AG04450 (cell line): Measurements from ENCODE around the gene CUEDC1. TPM values are rescaled to one million over a fixed set of nuclear protein-coding genes. Genes with fewer than 3 reads are reported as not detected.

Source experiments
- CTCF ChIA-PET: fragments of 300-600, 350-600 bp; formaldehyde crosslinking; extraction: SDS; loops from one replicate; lab custom pipeline; 2022; ENCODE audit warnings: antibody characterized with exemption, inconsistent platforms; lab: Charles Lee
- POLR2A ChIA-PET: fragments of 350-600 bp; formaldehyde crosslinking; extraction: SDS; loops from one replicate; lab custom pipeline; 2021; ENCODE audit warnings: antibody characterized with exemption, inconsistent platforms; lab: Yijun Ruan, JAX
- DNase-seq: peaks from one replicate; pipeline ENCODE4 v3.0.0-alpha.2; 2011; ENCODE audit warnings: low read depth, low spot score
- H3K27ac ChIP-seq: one replicate; pipeline ENCODE4 v1.5.1; 2012; ENCODE audit warnings: low read depth, low read length, control low read depth
- H3K27me3 ChIP-seq: one replicate; pipeline ENCODE4 v1.6.0; 2012; ENCODE audit warnings: low read length; ENCODE audit not compliant: control insufficient read depth, insufficient read depth
- H3K4me3 ChIP-seq: 2 replicates; pipeline ENCODE4 v1.5.1; 2011; ENCODE audit warnings: mild to moderate bottlenecking, low read depth, low read length, control low read depth
- H3K9me3 ChIP-seq: 2 replicates; pipeline ENCODE4 v1.5.1; 2012; ENCODE audit warnings: low read length; ENCODE audit not compliant: control insufficient read depth, insufficient read depth
- CTCF ChIP-seq: IDR thresholded peaks from 2 replicates; pipeline ENCODE4 v1.5.1; 2011; ENCODE audit warnings: low read depth, low read length, control low read depth, inconsistent platforms
- polyA plus RNA-seq: library from polyadenylated mRNA; depleted of rRNA; stranded (reverse); fragments of >200 nt; gene quantifications from 2 replicates; pipeline ENCODE4 v1.2.3, GENCODE V29; 2011

CUEDC1 gene
- polyA plus RNA-seq, 1 experiment, result 21.6 TPM

- CTCF ChIA-PET, result interaction anchor here (0.9 to 11.1 kb wide), 10 partner anchors 9 to 168 kb away, joined by 3 to 661 read pairs (median 26); partner anchors contain the start of genes MRPS23 and VEZF1
- TF ChIP-seq CTCF, result no peak
- Histone ChIP-seq H3K27ac (no peak overlapping the region), H3K27me3 (no peaks in the 10 kb centered on the region), H3K4me3 (no peak overlapping the region), H3K9me3 (no peaks in the 10 kb centered on the region; the same call in 1 of the 2 replicates)
- no peak for DNase-seq
- POLR2A ChIA-PET, result no interaction called here
Observed at GRCh38 chr17:58001461-58002124, 46.4 kb upstream of the CUEDC1 start.

- peak; percentile 81 for TF ChIP-seq CTCF
Observed at GRCh38 chr17:57999496-58000017, 44.3 kb upstream of the CUEDC1 start.

GRCh38 chr17:57999010-57999495, 43.8 kb upstream of the CUEDC1 start:
- no peaks in the 10 kb centered on the region for H3K27me3 ChIP-seq
- ChIA-PET CTCF (interaction anchor here (0.6 to 11.1 kb wide), 44 partner anchors 8 to 1016 kb away, joined by 3 to 661 read pairs (median 6); partner anchors contain the start of genes MRPS23, SRSF1 and VEZF1), POLR2A (interaction anchor here (0.8 to 2.2 kb wide), 8 partner anchors 10 to 149 kb away, joined by 3 to 7 read pairs (median 5); partner anchors contain the start of genes DYNLL2, MRPS23 and VEZF1)
- no peak for TF ChIP-seq CTCF
- no peak overlapping the region for H3K27ac ChIP-seq
- no peak for DNase-seq
- no peak overlapping the region for H3K4me3 ChIP-seq
- no peaks in the 10 kb centered on the region for H3K9me3 ChIP-seq

More at GRCh38 chr17:57999496-58000017, 44.3 kb upstream of the CUEDC1 start:
- Histone ChIP-seq H3K4me3 (no peak overlapping the region), H3K9me3 (no peaks in the 10 kb centered on the region), H3K27ac (no peak overlapping the region), H3K27me3 (no peaks in the 10 kb centered on the region)
- ChIA-PET POLR2A (interaction anchor here (0.7 to 2.2 kb wide), 9 partner anchors 11 to 150 kb away, joined by 3 to 7 read pairs (median 5); partner anchors contain the start of genes DYNLL2, MRPS23 and VEZF1), CTCF (interaction anchor here (0.5 to 11.1 kb wide), 48 partner anchors 8 to 1017 kb away, joined by 3 to 661 read pairs (median 5); partner anchors contain the start of genes MRPS23, SRSF1 and VEZF1)
- DNase-seq, result peak; percentile 57

GRCh38 chr17:57997085-57997809, 42.0 kb upstream of the CUEDC1 start:
- Histone ChIP-seq H3K27ac (no peak overlapping the region), H3K9me3 (no peaks in the 10 kb centered on the region), H3K4me3 (no peak overlapping the region), H3K27me3 (no peaks in the 10 kb centered on the region)
- POLR2A ChIA-PET, result interaction anchor here (0.6 to 1.3 kb wide), 5 partner anchors 17 to 139 kb away, joined by 3 to 7 read pairs (median 4); no protein-coding TSS in a partner anchor
- TF ChIP-seq CTCF, result no peak
- no peak for DNase-seq
- CTCF ChIA-PET, result interaction anchor here (0.5 to 11.1 kb wide), 13 partner anchors 15 to 214 kb away, joined by 3 to 661 read pairs (median 5); partner anchors contain the start of gene MRPS23
